Activated CD4-positive, alpha-beta T cell treated with anti-CD3 and anti-CD28 coated beads, Interleukin-2, amount 10 ng/mL, durations not matched to agents 24 days and 14 days (primary cell): ENCODE measurements around the gene AQP11. TPM values are rescaled to one million over a fixed set of nuclear protein-coding genes. Genes with fewer than 3 reads are reported as not detected.
"Not testable (repeated sequence)": the region's sequence is repeated elsewhere in the genome, so short reads cannot be mapped to it uniquely, and the experiment has no call there.

ENCODE experiments used
- DNase-seq: peaks from one replicate; pipeline ENCODE4 v3.0.0; 2022
- H3K27ac Mint-ChIP-seq: one replicate; pipeline ENCODE4 v1.8.0; 2022; ENCODE audit warnings: mild to moderate bottlenecking, mixed read lengths
- H3K27me3 Mint-ChIP-seq: one replicate; pipeline ENCODE4 v1.8.0; 2022; ENCODE audit warnings: mixed read lengths
- H3K36me3 Mint-ChIP-seq: one replicate; pipeline ENCODE4 v1.8.0; 2022; ENCODE audit warnings: low read depth, mild to moderate bottlenecking, mixed read lengths
- H3K4me1 Mint-ChIP-seq: one replicate; pipeline ENCODE4 v1.8.0; 2021; ENCODE audit warnings: mixed read lengths
- H3K4me3 Mint-ChIP-seq: one replicate; pipeline ENCODE4 v1.8.0; 2022; ENCODE audit warnings: mild to moderate bottlenecking, moderate library complexity, mixed read lengths
- H3K9me3 Mint-ChIP-seq: one replicate; pipeline ENCODE4 v1.8.0; 2021; ENCODE audit warnings: mixed read lengths
- intact Hi-C: fragments of 100-400 bp; cut with micrococcal nuclease; formaldehyde crosslinking; loops from one replicate; pipeline ENCODE4 v1.15.1; 2023
- total RNA-seq: library from RNA; stranded (reverse); gene quantifications from 2 replicates; pipeline ENCODE4 v1.2.3, GENCODE V29; 2022

The AQP11 gene
- total RNA-seq, 1 donor from 2014 or later = 0.65 TPM

- H3K36me3 Mint-ChIP-seq = peaks cover 39% of the 10 kb centered on the region
Observed at GRCh38 chr11:77611921-77612320, 22.2 kb downstream of the AQP11 start.

DNA sequence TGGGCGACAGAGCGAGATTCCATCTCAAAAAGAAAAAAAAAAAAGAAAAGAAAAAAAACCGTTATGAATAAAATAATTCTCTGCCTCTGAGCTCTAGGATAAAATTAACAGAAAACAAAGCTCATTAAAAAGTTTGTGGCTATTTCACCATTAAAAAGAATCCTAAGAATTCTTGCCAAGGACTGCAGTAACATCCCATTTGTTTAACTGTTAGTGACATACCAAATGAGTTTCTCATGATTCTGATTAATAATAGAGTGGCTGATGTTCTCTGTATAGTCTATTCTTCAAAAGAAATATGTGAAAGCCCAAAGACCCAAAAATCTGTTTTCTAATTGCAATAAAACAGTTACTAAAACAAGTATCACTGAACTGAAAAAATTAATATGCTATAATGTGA is 28.1 kb downstream of the AQP11 start:
- Mint-ChIP-seq H3K4me3 (no peak overlapping the region), H3K27ac (no peak overlapping the region), H3K4me1 (no peaks in the 10 kb centered on the region), H3K36me3 (peaks cover 51% of the 10 kb centered on the region), H3K27me3 (no peaks in the 10 kb centered on the region), H3K9me3 (no peaks in the 10 kb centered on the region)
- DNase-seq = no peak
- intact Hi-C loops = no loop called here

More at GRCh38 chr11:77611921-77612320, 22.2 kb downstream of the AQP11 start:
- Mint-ChIP-seq H3K9me3 (no peaks in the 10 kb centered on the region), H3K4me1 (no peaks in the 10 kb centered on the region), H3K27ac (no peak overlapping the region), H3K27me3 (no peaks in the 10 kb centered on the region), H3K4me3 (no peak overlapping the region)
- DNase-seq = no peak
- intact Hi-C loops = no loop called here

GRCh38 chr11:77619576-77620198 is 29.9 kb downstream of the AQP11 start:
- Mint-ChIP-seq H3K4me3 (no peak overlapping the region), H3K36me3 (peaks cover 60% of the 10 kb centered on the region), H3K9me3 (no peaks in the 10 kb centered on the region), H3K27ac (no peak overlapping the region), H3K27me3 (no peaks in the 10 kb centered on the region), H3K4me1 (no peaks in the 10 kb centered on the region)
- intact Hi-C loops = no loop called here
- DNase-seq = peak; percentile 81

- DNase-seq = no peak
- Mint-ChIP-seq H3K36me3 (peaks cover 42% of the 10 kb centered on the region), H3K4me3 (peak overlapping the region; percentile 29), H3K27ac (peak overlapping the region; percentile 1), H3K27me3 (no peaks in the 10 kb centered on the region), H3K4me1 (peaks cover 22% of the 10 kb centered on the region), H3K9me3 (no peaks in the 10 kb centered on the region)
- intact Hi-C loops = no loop called here
Observed at GRCh38 chr11:77630157-77630710, 40.5 kb downstream of the AQP11 start.

DNA sequence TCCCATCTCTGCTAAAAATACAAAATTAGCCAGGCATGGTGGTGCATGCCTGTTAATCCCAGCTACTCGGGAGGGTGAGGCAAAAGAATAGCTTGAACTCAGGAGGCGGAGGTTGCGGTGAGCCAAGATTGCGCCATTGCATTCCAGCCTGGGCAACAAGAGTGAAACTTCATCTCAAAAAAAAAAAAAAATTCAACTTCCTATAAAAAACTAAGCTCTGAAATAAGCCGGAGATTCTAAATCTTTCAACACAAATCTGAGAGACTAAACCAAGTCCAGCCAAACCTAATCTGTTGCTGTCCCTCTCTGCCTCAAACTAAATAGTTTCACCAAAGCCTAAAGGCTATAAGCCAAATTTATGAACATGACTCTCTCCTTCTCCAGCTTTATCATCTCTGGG is 44.2 kb downstream of the AQP11 start:
- H3K27ac Mint-ChIP-seq, H3K27me3 Mint-ChIP-seq, intact Hi-C loops, H3K9me3 Mint-ChIP-seq, DNase-seq: not testable (repeated sequence)
- H3K4me1 Mint-ChIP-seq = peaks cover 45% of the 10 kb centered on the region
- peak overlapping the region; percentile 28 for H3K4me3 Mint-ChIP-seq
- peaks cover 47% of the 10 kb centered on the region for H3K36me3 Mint-ChIP-seq

DNA sequence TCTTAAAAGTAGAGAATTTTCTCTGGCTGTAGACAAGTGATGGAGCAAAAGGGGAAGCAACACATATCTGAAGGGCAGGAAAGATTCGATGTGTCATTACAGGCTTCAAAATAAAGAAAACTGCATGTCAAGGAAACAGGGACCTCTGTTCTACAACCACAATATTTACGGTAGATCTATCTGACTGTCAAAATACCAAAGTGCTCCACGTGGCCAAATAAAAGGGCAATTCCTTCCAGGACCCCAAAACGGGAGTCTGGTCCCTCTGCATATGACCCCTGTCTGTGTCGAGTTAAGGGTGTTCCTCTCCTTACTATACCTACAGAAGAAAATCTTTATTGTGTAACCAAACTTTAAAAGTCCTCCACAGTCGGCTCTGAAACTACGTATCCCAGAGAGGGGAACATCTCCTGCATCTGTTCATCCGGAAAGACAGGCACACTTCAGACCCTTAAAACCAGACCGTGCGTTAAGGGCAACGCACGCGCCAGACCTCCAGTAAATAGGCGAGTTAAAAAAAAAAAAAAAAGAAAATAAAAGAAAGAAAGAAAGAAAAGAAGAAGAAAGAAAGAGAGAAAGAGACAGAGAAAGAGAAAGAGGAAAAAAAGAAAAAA is 47.1 kb downstream of the AQP11 start:
- Mint-ChIP-seq H3K4me1 (peaks cover 35% of the 10 kb centered on the region), H3K9me3 (peaks cover 11% of the 10 kb centered on the region), H3K27ac (peak overlapping the region; percentile 95), H3K27me3 (no peaks in the 10 kb centered on the region), H3K4me3 (peak overlapping the region; percentile 97), H3K36me3 (peaks cover 40% of the 10 kb centered on the region)
- intact Hi-C loops = loop anchor here (1.0 to 5.0 kb wide), 3 partner anchors 183 to 550 kb away; partner anchors contain the start of genes INTS4, KCTD21, RSF1 and USP35
- no peak for DNase-seq

DNA sequence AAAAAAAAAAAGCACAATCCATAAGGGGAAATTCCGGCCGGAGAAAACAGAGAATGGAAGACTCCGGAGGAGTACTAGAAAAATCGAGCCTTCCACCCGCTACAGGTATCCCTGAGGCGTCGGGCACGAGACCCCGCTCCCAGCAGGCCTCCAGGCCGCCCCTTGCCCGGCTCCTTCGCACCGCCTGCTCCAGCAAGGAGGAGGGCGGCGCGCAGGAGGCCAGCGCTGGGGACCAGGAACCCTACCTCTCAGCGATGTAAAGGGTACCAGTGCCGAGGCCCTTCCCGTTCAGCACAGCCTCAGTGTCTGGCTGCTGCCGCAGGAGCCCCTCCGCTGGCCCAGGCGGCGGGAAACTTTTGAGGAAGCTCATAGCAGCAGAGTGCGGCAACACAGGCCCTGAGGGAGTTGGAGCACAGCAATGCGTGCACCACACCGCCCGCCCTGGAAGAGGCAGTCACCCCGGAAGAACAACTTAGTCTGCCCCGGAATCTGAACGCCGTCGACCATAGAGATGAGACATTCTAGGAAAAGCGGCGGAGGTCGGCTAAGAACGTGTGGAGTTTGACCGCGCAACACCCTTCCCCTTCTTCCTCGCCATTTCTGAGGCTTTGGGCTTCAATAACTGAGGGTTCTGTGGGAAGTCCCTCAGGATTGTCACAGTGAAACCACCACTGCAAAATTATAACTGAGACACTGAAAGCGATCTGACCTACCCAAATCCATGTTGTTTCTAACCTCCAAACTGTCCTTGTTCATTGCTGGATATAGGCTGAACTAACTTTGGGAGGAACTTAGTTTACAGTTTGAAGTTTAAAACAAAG is 47.8 kb downstream of the AQP11 start, which contains the start of gene CLNS1A:
Gene CLNS1A (minus strand): TSS at position 450 of the 821 bp plus-strand sequence. CDS start 80 bp downstream, at position 370.
- H3K36me3 Mint-ChIP-seq = peaks cover 37% of the 10 kb centered on the region
- H3K27ac Mint-ChIP-seq = peak within 1 kb of the TSS; percentile 95
- intact Hi-C loops = loop anchor here (1.0 to 5.0 kb wide), 3 partner anchors 183 to 550 kb away; partner anchors contain the start of genes INTS4, KCTD21, RSF1 and USP35
- H3K4me3 Mint-ChIP-seq = peak within 1 kb of the TSS; percentile 97
- H3K4me1 Mint-ChIP-seq = peaks cover 30% of the 10 kb centered on the region
- peak; percentile 94 for DNase-seq
- H3K9me3 Mint-ChIP-seq = peaks cover 11% of the 10 kb centered on the region
- H3K27me3 Mint-ChIP-seq = no peaks in the 10 kb centered on the region

DNA sequence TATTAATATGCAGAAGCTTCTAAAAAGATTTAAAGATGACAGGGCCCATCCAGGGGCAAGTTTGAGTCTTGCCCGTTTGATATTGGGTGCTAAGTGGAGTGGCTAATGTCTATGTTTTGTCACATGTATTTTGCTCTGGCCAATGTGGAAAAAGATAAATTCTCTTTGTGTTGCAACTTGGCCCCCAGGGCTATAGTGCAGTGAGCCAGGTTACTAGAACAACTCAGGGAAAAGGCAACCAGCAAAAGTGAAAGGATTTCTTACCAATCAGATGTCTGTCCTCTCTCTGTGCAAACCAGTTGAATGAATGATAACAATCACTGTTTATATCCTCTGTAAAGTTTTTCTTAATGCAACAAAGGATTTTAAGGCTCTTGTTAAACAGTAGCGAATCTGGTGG is 52.5 kb downstream of the AQP11 start:
- Mint-ChIP-seq H3K36me3 (peaks cover 8% of the 10 kb centered on the region), H3K27ac (no peak overlapping the region), H3K4me1 (peaks cover 10% of the 10 kb centered on the region), H3K9me3 (peaks cover 11% of the 10 kb centered on the region), H3K4me3 (no peak overlapping the region), H3K27me3 (peaks cover 4% of the 10 kb centered on the region)
- intact Hi-C loops = no loop called here
- DNase-seq = no peak

- H3K4me3 Mint-ChIP-seq = no peak overlapping the region
- H3K9me3 Mint-ChIP-seq = peaks cover 3% of the 10 kb centered on the region
- DNase-seq = no peak
- no peak overlapping the region for H3K27ac Mint-ChIP-seq
- peaks cover 4% of the 10 kb centered on the region for H3K27me3 Mint-ChIP-seq
- intact Hi-C loops = no loop called here
- peaks cover 3% of the 10 kb centered on the region for H3K4me1 Mint-ChIP-seq
- no peaks in the 10 kb centered on the region for H3K36me3 Mint-ChIP-seq
Observed at GRCh38 chr11:77644887-77645286, 55.1 kb downstream of the AQP11 start.

DNA sequence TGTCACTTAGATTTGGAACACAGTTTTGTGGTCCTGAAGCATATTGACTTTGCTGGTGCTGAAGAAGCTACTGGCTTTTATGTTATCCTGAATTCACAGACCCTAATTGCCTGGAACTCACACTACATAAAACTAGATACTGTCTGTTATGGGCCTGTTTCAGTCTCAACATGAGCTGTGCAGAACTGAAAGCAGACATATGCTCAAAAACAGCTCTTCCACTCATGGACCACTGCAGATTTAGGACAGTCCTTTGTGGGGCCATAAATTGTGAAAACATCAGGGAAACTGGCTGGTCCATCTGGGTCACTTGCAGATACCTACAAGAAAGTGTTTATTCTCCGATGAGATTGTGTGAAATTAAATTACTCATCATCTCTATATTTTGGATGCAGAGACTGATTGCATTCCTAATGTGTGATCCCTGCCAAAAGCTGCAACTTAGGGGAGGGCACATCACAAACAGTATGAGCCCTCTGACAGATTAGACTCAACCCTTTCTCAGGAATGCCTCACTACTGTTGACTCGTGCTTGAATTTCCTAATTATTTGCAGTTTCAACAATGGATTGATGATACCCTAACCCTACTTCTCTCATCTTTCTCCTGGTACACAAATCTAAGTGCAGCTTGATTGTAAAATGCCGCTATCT is 58.0 kb downstream of the AQP11 start:
- peaks cover 4% of the 10 kb centered on the region for H3K27me3 Mint-ChIP-seq
- DNase-seq = no peak
- H3K27ac Mint-ChIP-seq = no peak overlapping the region
- H3K9me3 Mint-ChIP-seq = no peaks in the 10 kb centered on the region
- H3K36me3 Mint-ChIP-seq = no peaks in the 10 kb centered on the region
- intact Hi-C loops = no loop called here
- H3K4me3 Mint-ChIP-seq = no peak overlapping the region
- peaks cover 3% of the 10 kb centered on the region for H3K4me1 Mint-ChIP-seq

GRCh38 chr11:77650123-77650522 is 60.4 kb downstream of the AQP11 start:
- no peaks in the 10 kb centered on the region for H3K4me1 Mint-ChIP-seq
- H3K36me3 Mint-ChIP-seq = no peaks in the 10 kb centered on the region
- no peak for DNase-seq
- intact Hi-C loops = no loop called here
- no peaks in the 10 kb centered on the region for H3K9me3 Mint-ChIP-seq
- no peak overlapping the region for H3K4me3 Mint-ChIP-seq
- peaks cover 6% of the 10 kb centered on the region for H3K27me3 Mint-ChIP-seq
- no peak overlapping the region for H3K27ac Mint-ChIP-seq

DNA sequence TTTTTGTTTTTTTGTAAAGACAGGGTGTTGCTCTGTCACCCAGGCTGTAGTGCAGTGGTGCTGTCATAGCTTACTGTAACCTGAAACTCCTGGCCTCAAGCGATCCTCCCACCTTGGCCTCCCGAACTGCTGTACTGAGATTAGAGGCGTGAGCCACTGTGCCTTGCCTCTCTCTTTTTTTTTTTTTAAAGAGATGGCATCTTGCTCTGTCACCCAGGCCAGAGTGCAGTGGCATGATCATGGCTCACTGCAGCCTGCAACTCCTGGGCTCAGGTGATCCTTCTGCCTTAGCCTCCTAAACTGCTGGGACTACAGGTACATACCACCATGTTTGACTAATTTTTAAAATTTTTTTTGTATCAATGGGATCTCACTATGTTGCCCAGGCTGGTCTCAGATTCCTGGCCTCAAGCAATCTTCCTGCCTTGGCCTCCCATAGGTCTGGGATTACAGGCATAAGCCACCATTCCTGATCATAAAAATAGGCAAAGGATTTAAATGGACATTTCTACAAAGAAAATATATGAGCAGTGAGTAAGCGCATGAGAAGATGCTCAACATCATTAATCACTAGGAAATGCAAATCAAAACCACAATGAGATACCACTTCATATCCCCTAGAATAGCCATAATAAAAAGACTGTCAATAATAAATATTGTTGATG is 65.1 kb downstream of the AQP11 start:
- peaks cover 2% of the 10 kb centered on the region for H3K27me3 Mint-ChIP-seq
- no peaks in the 10 kb centered on the region for H3K36me3 Mint-ChIP-seq
- no peak overlapping the region for H3K27ac Mint-ChIP-seq
- no peaks in the 10 kb centered on the region for H3K9me3 Mint-ChIP-seq
- intact Hi-C loops = no loop called here
- no peak overlapping the region for H3K4me3 Mint-ChIP-seq
- no peaks in the 10 kb centered on the region for H3K4me1 Mint-ChIP-seq
- no peak for DNase-seq

DNA sequence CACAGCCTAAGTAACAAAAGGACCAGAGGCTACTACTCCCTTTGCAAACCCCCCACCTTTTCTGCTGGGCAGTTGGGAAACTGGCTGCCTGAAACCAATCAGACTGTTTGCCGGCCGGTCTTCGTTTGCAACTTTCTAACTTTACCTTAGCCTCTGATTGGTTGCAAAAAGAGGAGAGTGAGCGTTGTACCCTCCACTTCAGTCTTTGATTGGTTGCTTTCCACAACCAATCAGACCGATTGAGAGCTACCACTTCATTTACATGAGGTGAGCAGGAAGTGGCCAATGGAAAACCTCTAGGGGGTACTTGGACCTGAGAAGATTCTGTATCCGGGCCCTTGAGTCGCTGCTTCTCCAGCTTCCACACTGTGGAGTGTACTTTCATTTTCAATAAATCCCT is 66.6 kb downstream of the AQP11 start:
- H3K9me3 Mint-ChIP-seq = no peaks in the 10 kb centered on the region
- no peaks in the 10 kb centered on the region for H3K36me3 Mint-ChIP-seq
- no peak overlapping the region for H3K27ac Mint-ChIP-seq
- intact Hi-C loops = no loop called here
- peaks cover 2% of the 10 kb centered on the region for H3K27me3 Mint-ChIP-seq
- no peak for DNase-seq
- no peak overlapping the region for H3K4me3 Mint-ChIP-seq
- H3K4me1 Mint-ChIP-seq = no peaks in the 10 kb centered on the region
